Measurements from ENCODE around the gene PARP12. TPM values are rescaled to one million over a fixed set of nuclear protein-coding genes. Genes with fewer than 3 reads are reported as not detected.

Gene PARP12
- total RNA-seq, 1 donor from 2014 or later, result 26.9 TPM

- Mint-ChIP-seq H3K4me1 (ENCODE audit: unreplicated experiment) (no peaks in the 10 kb centered on the region), H3K27ac (ENCODE audit: unreplicated experiment) (no peak overlapping the region), H3K4me3 (ENCODE audit: unreplicated experiment) (no peak overlapping the region), H3K36me3 (ENCODE audit: unreplicated experiment) (no peaks in the 10 kb centered on the region), H3K9me3 (ENCODE audit: unreplicated experiment) (no peaks in the 10 kb centered on the region), H3K27me3 (ENCODE audit: unreplicated experiment) (peaks cover 25% of the 10 kb centered on the region)
- DNase-seq (ENCODE audit: extremely low spot score, unreplicated experiment), result no peak
- TF ChIP-seq CTCF (IDR thresholded peaks at IDR 0.05), result no peak
Measured at GRCh38 chr7:140013676-140014075, 49.1 kb downstream of the PARP12 start.

- no peak overlapping the region for H3K4me3 Mint-ChIP-seq (ENCODE audit: unreplicated experiment)
- no peaks in the 10 kb centered on the region for H3K36me3 Mint-ChIP-seq (ENCODE audit: unreplicated experiment)
- peaks cover 28% of the 10 kb centered on the region for H3K27me3 Mint-ChIP-seq (ENCODE audit: unreplicated experiment)
- no peak for TF ChIP-seq CTCF (IDR thresholded peaks at IDR 0.05)
- no peaks in the 10 kb centered on the region for H3K4me1 Mint-ChIP-seq (ENCODE audit: unreplicated experiment)
- DNase-seq (ENCODE audit: extremely low spot score, unreplicated experiment), result no peak
- H3K27ac Mint-ChIP-seq (ENCODE audit: unreplicated experiment), result no peak overlapping the region
- no peaks in the 10 kb centered on the region for H3K9me3 Mint-ChIP-seq (ENCODE audit: unreplicated experiment)
Measured at GRCh38 chr7:140010194-140010895, 52.4 kb downstream of the PARP12 start.

- no peaks in the 10 kb centered on the region for H3K36me3 Mint-ChIP-seq (ENCODE audit: unreplicated experiment)
- H3K27ac Mint-ChIP-seq (ENCODE audit: unreplicated experiment), result no peak overlapping the region
- no peaks in the 10 kb centered on the region for H3K9me3 Mint-ChIP-seq (ENCODE audit: unreplicated experiment)
- peaks cover 28% of the 10 kb centered on the region for H3K27me3 Mint-ChIP-seq (ENCODE audit: unreplicated experiment)
- no peak for TF ChIP-seq CTCF (IDR thresholded peaks at IDR 0.05)
- no peak overlapping the region for H3K4me3 Mint-ChIP-seq (ENCODE audit: unreplicated experiment)
- no peaks in the 10 kb centered on the region for H3K4me1 Mint-ChIP-seq (ENCODE audit: unreplicated experiment)
- DNase-seq (ENCODE audit: extremely low spot score, unreplicated experiment), result no peak
Measured at GRCh38 chr7:140009735-140010134, 53.0 kb downstream of the PARP12 start.

- Mint-ChIP-seq H3K4me1 (ENCODE audit: unreplicated experiment) (no peaks in the 10 kb centered on the region), H3K4me3 (ENCODE audit: unreplicated experiment) (no peak overlapping the region), H3K36me3 (ENCODE audit: unreplicated experiment) (no peaks in the 10 kb centered on the region), H3K27ac (ENCODE audit: unreplicated experiment) (no peak overlapping the region), H3K27me3 (ENCODE audit: unreplicated experiment) (peaks cover 24% of the 10 kb centered on the region), H3K9me3 (ENCODE audit: unreplicated experiment) (no peaks in the 10 kb centered on the region)
- TF ChIP-seq CTCF (IDR thresholded peaks at IDR 0.05), result no peak
- no peak for DNase-seq (ENCODE audit: extremely low spot score, unreplicated experiment)
Measured at GRCh38 chr7:140008755-140009610, 53.8 kb downstream of the PARP12 start.

GRCh38 chr7:140007051-140007690, 55.6 kb downstream of the PARP12 start:
- H3K36me3 Mint-ChIP-seq (ENCODE audit: unreplicated experiment), result no peaks in the 10 kb centered on the region
- peaks cover 12% of the 10 kb centered on the region for H3K27me3 Mint-ChIP-seq (ENCODE audit: unreplicated experiment)
- no peak for DNase-seq (ENCODE audit: extremely low spot score, unreplicated experiment)
- no peak overlapping the region for H3K4me3 Mint-ChIP-seq (ENCODE audit: unreplicated experiment)
- no peaks in the 10 kb centered on the region for H3K9me3 Mint-ChIP-seq (ENCODE audit: unreplicated experiment)
- no peak overlapping the region for H3K27ac Mint-ChIP-seq (ENCODE audit: unreplicated experiment)
- peaks cover under 1% of the 10 kb centered on the region for H3K4me1 Mint-ChIP-seq (ENCODE audit: unreplicated experiment)
- TF ChIP-seq CTCF (IDR thresholded peaks at IDR 0.05), result no peak
